GM04503 (cell line): ENCODE data around the gene CAPN7.
A peak's percentile ranks its signal among the peaks of the same experiment; 100 is the strongest.

Source experiments
- DNase-seq: peaks from one replicate; pipeline ENCODE4 v3.0.0-alpha.2; 2012; ENCODE audit warnings: low read depth

Gene CAPN7

GRCh38 chr3:15298504-15298903, 92.5 kb downstream of the CAPN7 start:
- no peak for DNase-seq

GRCh38 chr3:15299036-15299435, 93.0 kb downstream of the CAPN7 start:
- no peak for DNase-seq

- DNase-seq: peak; percentile 44
Observed at GRCh38 chr3:15300323-15301078, 94.5 kb downstream of the CAPN7 start.

GRCh38 chr3:15301761-15302160, 95.7 kb downstream of the CAPN7 start:
- no peak for DNase-seq
